ENCODE data around the gene SNRPA1. TPM values are rescaled to one million over a fixed set of nuclear protein-coding genes. Genes with fewer than 3 reads are reported as not detected.

SNRPA1 gene
- total and polyA plus RNA-seq, 2 donors (not counting 1 experiment from before 2014, with no cell fraction given) = 97.7 to 113 TPM

DNA sequence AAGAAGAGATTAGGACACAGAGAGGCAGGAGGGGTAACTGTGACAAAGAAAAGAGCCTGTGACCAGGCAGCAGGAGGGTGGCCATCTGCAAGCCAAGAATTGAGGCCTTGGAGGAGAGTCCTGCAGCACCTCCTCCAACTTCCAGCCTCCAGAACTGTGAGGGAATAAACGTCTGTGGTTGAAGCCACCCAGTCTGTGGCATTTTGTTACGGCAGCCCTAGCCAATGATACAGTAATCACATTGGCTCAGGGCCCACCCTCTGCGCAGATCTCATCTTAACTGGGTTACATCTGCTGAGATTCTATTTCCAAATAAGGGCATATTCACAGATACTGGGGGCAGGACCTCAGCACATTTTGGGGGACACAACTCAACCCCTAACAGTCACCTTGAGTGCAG is 29.0 kb downstream of the SNRPA1 start:
- no peaks in the 10 kb centered on the region for H3K4me1 ChIP-seq (ENCODE audit: control insufficient read depth in 2 of 2, insufficient read depth in 2 of 2, low read length in 2 of 2)
- 85% methylated on average over 3 of the region's 3 CpGs for WGBS (ENCODE audit: insufficient coverage)
- no peak overlapping the region for H3K27ac ChIP-seq (ENCODE audit: low read length in 2 of 2)
- DNase-seq (no peak), ATAC-seq (ENCODE audit: low read depth) (no peak)
- no peak overlapping the region for H3K4me3 ChIP-seq (ENCODE audit: control extremely low read depth in 1 of 5, extremely low read depth in 1 of 5, insufficient read depth in 1 of 5, low read depth in 2 of 5, low read length in 4 of 5)
- Mint-ChIP-seq H3K4me3 (no peak overlapping the region), H3K9me3 (ENCODE audit: insufficient read depth) (no peaks in the 10 kb centered on the region), H3K4me1 (no peaks in the 10 kb centered on the region), H3K27ac (no peak overlapping the region), H3K27me3 (no peaks in the 10 kb centered on the region)
- intact Hi-C loops (cut with micrococcal nuclease) = no loop called here
- H3K9me3 ChIP-seq (ENCODE audit: control extremely low read depth in 1 of 3, control insufficient read depth in 2 of 3, insufficient read depth in 1 of 3, low read length in 2 of 3) = no peaks in the 10 kb centered on the region
- peaks cover 0 to 8% of the 10 kb centered on the region in 2 experiments for H3K36me3 ChIP-seq (replicated peaks in 1 of 2; ENCODE audit: control extremely low read depth in 1 of 2, control insufficient read depth in 1 of 2, extremely low read depth in 1 of 2, insufficient read depth in 2 of 2, low read length in 1 of 2)
- no peak overlapping the region for H2AFZ ChIP-seq (ENCODE audit: insufficient read depth, low read depth, low read length, poor library complexity, severe bottlenecking)
- no peak for TF ChIP-seq EZH2 (IDR thresholded peaks at IDR 0.05; ENCODE audit: borderline replicate concordance, insufficient read depth, low read depth, low read length, poor library complexity, severe bottlenecking)
- TF ChIP-seq, protein P1, sequence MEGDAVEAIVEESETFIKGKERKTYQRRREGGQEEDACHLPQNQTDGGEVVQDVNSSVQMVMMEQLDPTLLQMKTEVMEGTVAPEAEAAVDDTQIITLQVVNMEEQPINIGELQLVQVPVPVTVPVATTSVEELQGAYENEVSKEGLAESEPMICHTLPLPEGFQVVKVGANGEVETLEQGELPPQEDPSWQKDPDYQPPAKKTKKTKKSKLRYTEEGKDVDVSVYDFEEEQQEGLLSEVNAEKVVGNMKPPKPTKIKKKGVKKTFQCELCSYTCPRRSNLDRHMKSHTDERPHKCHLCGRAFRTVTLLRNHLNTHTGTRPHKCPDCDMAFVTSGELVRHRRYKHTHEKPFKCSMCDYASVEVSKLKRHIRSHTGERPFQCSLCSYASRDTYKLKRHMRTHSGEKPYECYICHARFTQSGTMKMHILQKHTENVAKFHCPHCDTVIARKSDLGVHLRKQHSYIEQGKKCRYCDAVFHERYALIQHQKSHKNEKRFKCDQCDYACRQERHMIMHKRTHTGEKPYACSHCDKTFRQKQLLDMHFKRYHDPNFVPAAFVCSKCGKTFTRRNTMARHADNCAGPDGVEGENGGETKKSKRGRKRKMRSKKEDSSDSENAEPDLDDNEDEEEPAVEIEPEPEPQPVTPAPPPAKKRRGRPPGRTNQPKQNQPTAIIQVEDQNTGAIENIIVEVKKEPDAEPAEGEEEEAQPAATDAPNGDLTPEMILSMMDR (IDR thresholded peaks at IDR 0.05) = no peak
- H3K79me2 ChIP-seq (ENCODE audit: control insufficient read depth, insufficient read depth, low read length) = no peaks in the 10 kb centered on the region
- H3K9ac ChIP-seq (ENCODE audit: low read length) = no peak overlapping the region
- POLR2A ChIA-PET = no interaction called here
- H3K4me2 ChIP-seq (replicated peaks; ENCODE audit: low read depth, low read length, poor library complexity, severe bottlenecking) = no peak overlapping the region
- H3K27me3 ChIP-seq (replicated peaks in 1 of 4; ENCODE audit: control extremely low read depth in 1 of 4, control insufficient read depth in 3 of 4, insufficient read depth in 4 of 4, low read length in 3 of 4) = peaks cover 0 to 5% (median 0%) of the 10 kb centered on the region in 4 experiments
- CTCF ChIA-PET = interaction anchor here (1.6 kb wide), 1 partner anchor 8 kb away, joined by 12 read pairs; no protein-coding TSS in a partner anchor
- no peaks in the 10 kb centered on the region for H4K20me1 ChIP-seq (ENCODE audit: control insufficient read depth, insufficient read depth, low read length, poor library complexity, severe bottlenecking)

DNA sequence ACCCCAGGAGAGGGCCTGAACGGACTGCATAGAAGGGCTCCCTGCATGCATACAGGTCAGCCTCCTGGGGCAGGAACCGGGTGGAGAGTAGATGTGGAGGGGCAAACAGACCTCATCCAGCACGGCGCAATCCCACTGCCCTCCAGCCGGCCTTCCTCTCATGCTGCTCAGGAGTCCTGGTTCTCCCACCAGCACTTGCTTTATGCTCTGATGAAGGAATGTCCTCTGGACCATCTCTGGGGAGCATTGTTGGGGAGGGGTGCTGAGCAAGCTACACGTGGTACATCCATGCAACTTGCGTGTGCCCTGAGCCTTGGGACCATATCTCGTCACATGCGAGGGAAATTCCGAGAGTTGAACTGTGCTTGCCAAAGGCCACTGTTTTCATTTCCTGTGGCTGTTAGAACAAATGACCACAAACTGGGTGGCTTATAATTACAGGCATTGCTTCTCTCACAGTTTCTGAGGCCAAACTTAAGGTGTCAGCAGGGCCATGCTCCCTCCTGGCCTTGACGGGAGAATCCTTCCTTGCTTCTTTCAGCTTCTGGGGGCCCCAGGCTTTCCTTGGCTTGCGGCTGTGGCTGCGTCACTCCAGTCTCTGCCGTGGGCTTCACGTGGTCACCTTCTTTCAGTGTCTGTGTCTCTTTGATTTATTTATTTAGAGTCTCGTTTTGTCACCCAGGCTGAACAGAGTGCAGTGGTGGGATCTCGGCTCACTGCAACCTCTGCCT is 30.0 kb downstream of the SNRPA1 start:
- Histone ChIP-seq H4K20me1 (ENCODE audit: control insufficient read depth, insufficient read depth, low read length, poor library complexity, severe bottlenecking) (no peaks in the 10 kb centered on the region), H3K27me3 (replicated peaks in 1 of 4; ENCODE audit: control extremely low read depth in 1 of 4, control insufficient read depth in 3 of 4, insufficient read depth in 4 of 4, low read length in 3 of 4) (peaks cover 0 to 5% (median 0%) of the 10 kb centered on the region in 4 experiments), H3K4me1 (ENCODE audit: control insufficient read depth in 2 of 2, insufficient read depth in 2 of 2, low read length in 2 of 2) (no peaks in the 10 kb centered on the region), H3K9me3 (ENCODE audit: control extremely low read depth in 1 of 3, control insufficient read depth in 2 of 3, insufficient read depth in 1 of 3, low read length in 2 of 3) (no peaks in the 10 kb centered on the region), H3K79me2 (ENCODE audit: control insufficient read depth, insufficient read depth, low read length) (no peaks in the 10 kb centered on the region), H3K36me3 (replicated peaks in 1 of 2; ENCODE audit: control extremely low read depth in 1 of 2, control insufficient read depth in 1 of 2, extremely low read depth in 1 of 2, insufficient read depth in 2 of 2, low read length in 1 of 2) (no peaks in the 10 kb centered on the region), H3K9ac (ENCODE audit: low read length) (no peak overlapping the region), H3K4me3 (ENCODE audit: control extremely low read depth in 1 of 5, extremely low read depth in 1 of 5, insufficient read depth in 1 of 5, low read depth in 2 of 5, low read length in 4 of 5) (no peak overlapping the region), H2AFZ (ENCODE audit: insufficient read depth, low read depth, low read length, poor library complexity, severe bottlenecking) (no peak overlapping the region), H3K27ac (ENCODE audit: low read length in 2 of 2) (no peak overlapping the region), H3K4me2 (replicated peaks; ENCODE audit: low read depth, low read length, poor library complexity, severe bottlenecking) (no peak overlapping the region)
- H3K27me3 Mint-ChIP-seq = peaks cover 2% of the 10 kb centered on the region
- ATAC-seq (ENCODE audit: low read depth) = no peak
- no peaks in the 10 kb centered on the region for H3K9me3 Mint-ChIP-seq (ENCODE audit: insufficient read depth)
- H3K4me1 Mint-ChIP-seq = no peaks in the 10 kb centered on the region
- WGBS (ENCODE audit: insufficient coverage) = 88% methylated on average over 17 of the region's 17 CpGs
- ChIA-PET POLR2A (no interaction called here), CTCF (interaction anchor here (0.9 kb wide), 1 partner anchor 177 kb away, joined by 3 read pairs; no protein-coding TSS in a partner anchor)
- no peak overlapping the region for H3K4me3 Mint-ChIP-seq
- DNase-seq = no peak
- no peak overlapping the region for H3K27ac Mint-ChIP-seq
- intact Hi-C loops (cut with micrococcal nuclease) = no loop called here
- no peak for TF ChIP-seq EZH2 (IDR thresholded peaks at IDR 0.05; ENCODE audit: borderline replicate concordance, insufficient read depth, low read depth, low read length, poor library complexity, severe bottlenecking)
- TF ChIP-seq, protein P1 (IDR thresholded peaks at IDR 0.05) = no peak

All from B cell (primary cell).